Measurements from ENCODE around the gene CAST. TPM values are rescaled to one million over a fixed set of nuclear protein-coding genes. Genes with fewer than 3 reads are reported as not detected.

The CAST gene
- total and polyA plus RNA-seq, 2 donors (not counting 3 experiments of a cell fraction or from before 2014, with no cell fraction given) = 33.7 to 194 TPM

DNA sequence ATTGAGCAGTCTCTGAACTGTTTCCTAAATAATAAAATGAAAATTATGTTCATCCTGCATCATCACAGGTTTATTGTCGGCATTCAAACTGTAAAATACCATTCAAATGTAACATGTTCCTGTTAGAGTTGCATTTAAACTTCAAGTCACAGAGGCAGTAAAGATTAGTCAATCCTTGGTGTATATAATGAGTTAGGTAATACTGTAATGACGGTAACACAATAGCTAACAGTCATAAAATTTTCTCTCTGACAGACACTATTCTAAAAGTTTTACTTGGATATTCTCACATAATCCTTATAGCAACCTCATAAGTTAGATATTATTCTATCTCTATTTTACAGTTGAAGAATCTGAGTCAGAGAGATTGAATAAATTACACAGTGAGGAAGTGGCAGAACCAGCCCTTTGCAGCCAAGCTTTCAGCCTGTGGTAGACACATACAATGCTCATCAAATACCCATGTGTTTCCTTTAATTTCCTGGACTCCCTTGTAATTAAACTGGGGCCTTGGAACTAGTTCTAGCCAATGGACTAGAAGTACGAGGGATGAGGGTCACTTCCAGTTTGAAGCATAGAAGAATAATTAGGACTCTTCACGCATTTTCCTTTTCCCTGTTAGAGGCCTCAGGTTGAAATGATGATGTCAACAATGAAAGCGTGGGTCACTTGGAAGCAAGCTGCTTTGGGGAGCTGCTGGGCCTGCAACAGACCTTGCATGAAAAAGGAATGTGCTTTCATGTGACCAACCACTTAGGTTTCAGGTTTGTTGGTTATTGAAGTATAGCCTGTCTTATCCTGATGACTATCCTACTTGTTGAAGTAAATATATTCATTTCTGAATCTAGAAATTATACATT, 12.3 kb upstream of the CAST start:
- no peak for FAIRE-seq
- dilution Hi-C loops (cut with MboI; ENCODE audit: extremely low pct_ligation_motif_present, low sequenced_read_pairs) (no loop called here), intact Hi-C loops (cut with micrococcal nuclease) (no loop called here)
- H3K4me3 ChIP-seq (replicated peaks in 1 of 3; ENCODE audit: insufficient read depth in 1 of 3, low read depth in 1 of 3, low read length in 3 of 3) = no peak overlapping the region
- H3K79me2 ChIP-seq (ENCODE audit: control insufficient read depth, insufficient read depth, low read length) = no peaks in the 10 kb centered on the region
- no peak overlapping the region for H3K9ac ChIP-seq (replicated peaks; ENCODE audit: extremely low read depth, insufficient read depth, low read length)
- POLR2A ChIA-PET = no interaction called here
- H3K4me2 ChIP-seq (ENCODE audit: insufficient read depth, low read length) = no peak overlapping the region
- H2AFZ ChIP-seq (ENCODE audit: low read depth, low read length) = no peak overlapping the region
- H3K27ac ChIP-seq (ENCODE audit: insufficient read depth, low read depth, low read length) = no peak overlapping the region
- H3K9me1 ChIP-seq (replicated peaks; ENCODE audit: control insufficient read depth, extremely low read depth, insufficient read depth, low read length) = no peaks in the 10 kb centered on the region
- TF ChIP-seq JUN (IDR thresholded peaks at IDR 0.05; ENCODE audit: borderline replicate concordance, insufficient read depth, insufficient read length, low read depth) (no peak), EZH2 (IDR thresholded peaks at IDR 0.05; ENCODE audit: borderline replicate concordance, low read depth, low read length, severe bottlenecking) (no peak), GATA2 (IDR thresholded peaks at IDR 0.05; ENCODE audit: insufficient read depth, insufficient read length, low read depth, low read length) (no peak), FOS (IDR thresholded peaks at IDR 0.05; ENCODE audit: borderline replicate concordance, insufficient read depth, low read length) (no peak), POLR2AphosphoS5 (IDR thresholded peaks at IDR 0.05; ENCODE audit: insufficient read depth, low read depth, low read length) (no peak), POLR2A (IDR thresholded peaks at IDR 0.05; ENCODE audit: low read depth, low read length) (no peak), MYC (IDR thresholded peaks at IDR 0.05; ENCODE audit: low read depth, low read length) (no peak)
- TF ChIP-seq, protein P1, sequence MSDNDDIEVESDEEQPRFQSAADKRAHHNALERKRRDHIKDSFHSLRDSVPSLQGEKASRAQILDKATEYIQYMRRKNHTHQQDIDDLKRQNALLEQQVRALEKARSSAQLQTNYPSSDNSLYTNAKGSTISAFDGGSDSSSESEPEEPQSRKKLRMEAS (IDR thresholded peaks at IDR 0.05; ENCODE audit: insufficient read depth, insufficient read length) = no peak
- TF ChIP-seq, protein P2, sequence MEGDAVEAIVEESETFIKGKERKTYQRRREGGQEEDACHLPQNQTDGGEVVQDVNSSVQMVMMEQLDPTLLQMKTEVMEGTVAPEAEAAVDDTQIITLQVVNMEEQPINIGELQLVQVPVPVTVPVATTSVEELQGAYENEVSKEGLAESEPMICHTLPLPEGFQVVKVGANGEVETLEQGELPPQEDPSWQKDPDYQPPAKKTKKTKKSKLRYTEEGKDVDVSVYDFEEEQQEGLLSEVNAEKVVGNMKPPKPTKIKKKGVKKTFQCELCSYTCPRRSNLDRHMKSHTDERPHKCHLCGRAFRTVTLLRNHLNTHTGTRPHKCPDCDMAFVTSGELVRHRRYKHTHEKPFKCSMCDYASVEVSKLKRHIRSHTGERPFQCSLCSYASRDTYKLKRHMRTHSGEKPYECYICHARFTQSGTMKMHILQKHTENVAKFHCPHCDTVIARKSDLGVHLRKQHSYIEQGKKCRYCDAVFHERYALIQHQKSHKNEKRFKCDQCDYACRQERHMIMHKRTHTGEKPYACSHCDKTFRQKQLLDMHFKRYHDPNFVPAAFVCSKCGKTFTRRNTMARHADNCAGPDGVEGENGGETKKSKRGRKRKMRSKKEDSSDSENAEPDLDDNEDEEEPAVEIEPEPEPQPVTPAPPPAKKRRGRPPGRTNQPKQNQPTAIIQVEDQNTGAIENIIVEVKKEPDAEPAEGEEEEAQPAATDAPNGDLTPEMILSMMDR (IDR thresholded peaks at IDR 0.05; ENCODE audit: extremely low read depth in 1 of 2, insufficient read depth in 1 of 2, low read depth in 1 of 2, low read length in 2 of 2) = no peak
- no peaks in the 10 kb centered on the region for H3K27me3 ChIP-seq (ENCODE audit: control insufficient read depth in 2 of 2, insufficient read depth in 2 of 2, low read length in 2 of 2)
- DNase-seq (ENCODE audit: low read depth, low spot score) = no peak
- no peaks in the 10 kb centered on the region for H3K9me3 ChIP-seq (replicated peaks; ENCODE audit: control insufficient read depth, insufficient read depth, low read length)
- no peaks in the 10 kb centered on the region for H3K36me3 ChIP-seq (ENCODE audit: control insufficient read depth in 2 of 2, extremely low read depth in 1 of 2, insufficient read depth in 2 of 2, low read length in 2 of 2)
- CTCF ChIA-PET = no interaction called here
- H4K20me1 ChIP-seq (replicated peaks; ENCODE audit: control insufficient read depth, extremely low read depth, insufficient read depth, low read length) = no peaks in the 10 kb centered on the region
- H3K4me1 ChIP-seq (ENCODE audit: control insufficient read depth, extremely low read depth, insufficient read depth, low read length) = peaks cover under 1% of the 10 kb centered on the region
- BruUV-seq (replicated peaks) = no TSS peak

Measured in endothelial cell of umbilical vein (primary cell).